Measurements from ENCODE around the gene BCAS3. TPM values are rescaled to one million over a fixed set of nuclear protein-coding genes. Genes with fewer than 3 reads are reported as not detected.
"Not testable (repeated sequence)": the region's sequence is repeated elsewhere in the genome, so short reads cannot be mapped to it uniquely, and the experiment has no call there.

BCAS3 gene
- total and polyA plus RNA-seq, 2 donors, result 6.9 to 12.4 TPM

- Histone ChIP-seq H3K4me1 (ENCODE audit: control insufficient read depth in 2 of 2, insufficient read depth in 2 of 2, low read length in 2 of 2) (no peaks in the 10 kb centered on the region), H3K27ac (ENCODE audit: low read depth in 1 of 2, low read length in 1 of 2) (no peak overlapping the region), H3K9me3 (ENCODE audit: control insufficient read depth in 2 of 2, insufficient read depth in 1 of 2, low read length in 1 of 2) (no peaks in the 10 kb centered on the region), H3K27me3 (ENCODE audit: control insufficient read depth in 2 of 2, insufficient read depth in 1 of 2, low read length in 1 of 2) (peaks cover 5 to 31% of the 10 kb centered on the region in 2 donors), H3K4me3 (ENCODE audit: low read length in 2 of 2) (no peak overlapping the region), H3K36me3 (ENCODE audit: control insufficient read depth in 2 of 2, insufficient read depth in 2 of 2, low read length in 1 of 2) (no peaks in the 10 kb centered on the region)
- DNase-seq (ENCODE audit: low read depth in 6 of 9, low spot score in 9 of 9), result no peak
Measured at GRCh38 chr17:61427567-61427966, 749.9 kb downstream of the BCAS3 start.

GRCh38 chr17:61429274-61429673 lies 751.6 kb downstream of the BCAS3 start:
- WGBS, result 95% methylated on average over 1 of the region's 1 CpG

GRCh38 chr17:61429831-61430230 lies 752.2 kb downstream of the BCAS3 start:
- not testable (repeated sequence) for H3K36me3 ChIP-seq (ENCODE audit: control insufficient read depth in 2 of 2, insufficient read depth in 2 of 2, low read length in 1 of 2); H3K27ac ChIP-seq (ENCODE audit: low read depth in 1 of 2, low read length in 1 of 2); H3K4me1 ChIP-seq (ENCODE audit: control insufficient read depth in 2 of 2, insufficient read depth in 2 of 2, low read length in 2 of 2); DNase-seq (ENCODE audit: low read depth in 6 of 9, low spot score in 9 of 9); H3K9me3 ChIP-seq (ENCODE audit: control insufficient read depth in 2 of 2, insufficient read depth in 1 of 2, low read length in 1 of 2); H3K4me3 ChIP-seq (ENCODE audit: low read length in 2 of 2)
- WGBS, result 93% methylated on average over 6 of the region's 6 CpGs
- H3K27me3 ChIP-seq (ENCODE audit: control insufficient read depth in 2 of 2, insufficient read depth in 1 of 2, low read length in 1 of 2), result peaks cover 0 to 22% of the 10 kb centered on the region in 2 donors

More at GRCh38 chr17:61429274-61429673, 751.6 kb downstream of the BCAS3 start:
- DNase-seq (ENCODE audit: low read depth in 6 of 9, low spot score in 9 of 9), result no peak
- H3K4me1 ChIP-seq (ENCODE audit: control insufficient read depth in 2 of 2, insufficient read depth in 2 of 2, low read length in 2 of 2), result no peaks in the 10 kb centered on the region
- peaks cover 0 to 28% of the 10 kb centered on the region in 2 donors for H3K27me3 ChIP-seq (ENCODE audit: control insufficient read depth in 2 of 2, insufficient read depth in 1 of 2, low read length in 1 of 2)
- peaks cover 0 to 5% of the 10 kb centered on the region in 2 donors for H3K9me3 ChIP-seq (ENCODE audit: control insufficient read depth in 2 of 2, insufficient read depth in 1 of 2, low read length in 1 of 2)
- no peak overlapping the region for H3K27ac ChIP-seq (ENCODE audit: low read depth in 1 of 2, low read length in 1 of 2)
- H3K36me3 ChIP-seq (ENCODE audit: control insufficient read depth in 2 of 2, insufficient read depth in 2 of 2, low read length in 1 of 2), result no peaks in the 10 kb centered on the region
- H3K4me3 ChIP-seq (ENCODE audit: low read length in 2 of 2), result no peak overlapping the region

- 94% methylated on average over 4 of the region's 4 CpGs for WGBS
- peaks cover 0 to 5% of the 10 kb centered on the region in 2 donors for H3K9me3 ChIP-seq (ENCODE audit: control insufficient read depth in 2 of 2, insufficient read depth in 1 of 2, low read length in 1 of 2)
- H3K4me1 ChIP-seq (ENCODE audit: control insufficient read depth in 2 of 2, insufficient read depth in 2 of 2, low read length in 2 of 2), result no peaks in the 10 kb centered on the region
- H3K36me3 ChIP-seq (ENCODE audit: control insufficient read depth in 2 of 2, insufficient read depth in 2 of 2, low read length in 1 of 2), result no peaks in the 10 kb centered on the region
- no peak overlapping the region for H3K4me3 ChIP-seq (ENCODE audit: low read length in 2 of 2)
- peaks cover 0 to 9% of the 10 kb centered on the region in 2 donors for H3K27me3 ChIP-seq (ENCODE audit: control insufficient read depth in 2 of 2, insufficient read depth in 1 of 2, low read length in 1 of 2)
- no peak for DNase-seq (ENCODE audit: low read depth in 6 of 9, low spot score in 9 of 9)
- no peak overlapping the region for H3K27ac ChIP-seq (ENCODE audit: low read depth in 1 of 2, low read length in 1 of 2)
Measured at GRCh38 chr17:61431594-61432311, 754.1 kb downstream of the BCAS3 start.

GRCh38 chr17:61436273-61436672 lies 758.6 kb downstream of the BCAS3 start:
- no peaks in the 10 kb centered on the region for H3K4me1 ChIP-seq (ENCODE audit: control insufficient read depth in 2 of 2, insufficient read depth in 2 of 2, low read length in 2 of 2)
- DNase-seq (ENCODE audit: low read depth in 6 of 9, low spot score in 9 of 9), result no peak
- peaks cover 0 to 5% of the 10 kb centered on the region in 2 donors for H3K9me3 ChIP-seq (ENCODE audit: control insufficient read depth in 2 of 2, insufficient read depth in 1 of 2, low read length in 1 of 2)
- H3K27me3 ChIP-seq (ENCODE audit: control insufficient read depth in 2 of 2, insufficient read depth in 1 of 2, low read length in 1 of 2), result peaks cover 0 to 19% of the 10 kb centered on the region in 2 donors
- no peak overlapping the region for H3K4me3 ChIP-seq (ENCODE audit: low read length in 2 of 2)
- no peak overlapping the region for H3K27ac ChIP-seq (ENCODE audit: low read depth in 1 of 2, low read length in 1 of 2)
- H3K36me3 ChIP-seq (ENCODE audit: control insufficient read depth in 2 of 2, insufficient read depth in 2 of 2, low read length in 1 of 2), result no peaks in the 10 kb centered on the region

- Histone ChIP-seq H3K27me3 (ENCODE audit: control insufficient read depth in 2 of 2, insufficient read depth in 1 of 2, low read length in 1 of 2) (peaks cover 0 to 21% of the 10 kb centered on the region in 2 donors), H3K4me1 (ENCODE audit: control insufficient read depth in 2 of 2, insufficient read depth in 2 of 2, low read length in 2 of 2) (no peaks in the 10 kb centered on the region), H3K27ac (ENCODE audit: low read depth in 1 of 2, low read length in 1 of 2) (no peak overlapping the region), H3K9me3 (ENCODE audit: control insufficient read depth in 2 of 2, insufficient read depth in 1 of 2, low read length in 1 of 2) (peaks cover 0 to 5% of the 10 kb centered on the region in 2 donors), H3K36me3 (ENCODE audit: control insufficient read depth in 2 of 2, insufficient read depth in 2 of 2, low read length in 1 of 2) (no peaks in the 10 kb centered on the region), H3K4me3 (ENCODE audit: low read length in 2 of 2) (no peak overlapping the region)
- DNase-seq (ENCODE audit: low read depth in 6 of 9, low spot score in 9 of 9), result no peak
Measured at GRCh38 chr17:61436995-61437704, 759.5 kb downstream of the BCAS3 start.

- Histone ChIP-seq H3K4me1 (ENCODE audit: control insufficient read depth in 2 of 2, insufficient read depth in 2 of 2, low read length in 2 of 2) (no peaks in the 10 kb centered on the region), H3K9me3 (ENCODE audit: control insufficient read depth in 2 of 2, insufficient read depth in 1 of 2, low read length in 1 of 2) (no peaks in the 10 kb centered on the region), H3K27ac (ENCODE audit: low read depth in 1 of 2, low read length in 1 of 2) (no peak overlapping the region), H3K4me3 (ENCODE audit: low read length in 2 of 2) (no peak overlapping the region), H3K36me3 (ENCODE audit: control insufficient read depth in 2 of 2, insufficient read depth in 2 of 2, low read length in 1 of 2) (no peaks in the 10 kb centered on the region), H3K27me3 (ENCODE audit: control insufficient read depth in 2 of 2, insufficient read depth in 1 of 2, low read length in 1 of 2) (peaks cover 0 to 47% of the 10 kb centered on the region in 2 donors)
- no peak for DNase-seq (ENCODE audit: low read depth in 6 of 9, low spot score in 9 of 9)
Measured at GRCh38 chr17:61440697-61441096, 763.0 kb downstream of the BCAS3 start.

GRCh38 chr17:61441507-61441906 lies 763.9 kb downstream of the BCAS3 start:
- not testable (repeated sequence) for H3K36me3 ChIP-seq (ENCODE audit: control insufficient read depth in 2 of 2, insufficient read depth in 2 of 2, low read length in 1 of 2); H3K27ac ChIP-seq (ENCODE audit: low read depth in 1 of 2, low read length in 1 of 2); H3K9me3 ChIP-seq (ENCODE audit: control insufficient read depth in 2 of 2, insufficient read depth in 1 of 2, low read length in 1 of 2); H3K4me1 ChIP-seq (ENCODE audit: control insufficient read depth in 2 of 2, insufficient read depth in 2 of 2, low read length in 2 of 2); DNase-seq (ENCODE audit: low read depth in 6 of 9, low spot score in 9 of 9); H3K4me3 ChIP-seq (ENCODE audit: low read length in 2 of 2)
- WGBS, result 98% methylated on average over 6 of the region's 6 CpGs
- peaks cover 0 to 54% of the 10 kb centered on the region in 2 donors for H3K27me3 ChIP-seq (ENCODE audit: control insufficient read depth in 2 of 2, insufficient read depth in 1 of 2, low read length in 1 of 2)

- no peaks in the 10 kb centered on the region for H3K36me3 ChIP-seq (ENCODE audit: control insufficient read depth in 2 of 2, insufficient read depth in 2 of 2, low read length in 1 of 2)
- H3K4me1 ChIP-seq (ENCODE audit: control insufficient read depth in 2 of 2, insufficient read depth in 2 of 2, low read length in 2 of 2), result no peaks in the 10 kb centered on the region
- H3K9me3 ChIP-seq (ENCODE audit: control insufficient read depth in 2 of 2, insufficient read depth in 1 of 2, low read length in 1 of 2), result no peaks in the 10 kb centered on the region
- H3K27ac ChIP-seq (ENCODE audit: low read depth in 1 of 2, low read length in 1 of 2), result no peak overlapping the region
- no peak for DNase-seq (ENCODE audit: low read depth in 6 of 9, low spot score in 9 of 9)
- WGBS, result 83% methylated on average over 4 of the region's 4 CpGs
- peaks cover 0 to 62% of the 10 kb centered on the region in 2 donors for H3K27me3 ChIP-seq (ENCODE audit: control insufficient read depth in 2 of 2, insufficient read depth in 1 of 2, low read length in 1 of 2)
- H3K4me3 ChIP-seq (ENCODE audit: low read length in 2 of 2), result no peak overlapping the region
Measured at GRCh38 chr17:61442136-61442775, 764.6 kb downstream of the BCAS3 start.
